ENCODE data around the gene CDH4. TPM values are rescaled to one million over a fixed set of nuclear protein-coding genes. Genes with fewer than 3 reads are reported as not detected.
A peak's percentile ranks its signal among the peaks of the same experiment; 100 is the strongest.

The CDH4 gene
- total and polyA plus RNA-seq, 4 donors: 0.06 to 0.10 TPM; not detected in 2

GRCh38 chr20:61932711-61933480 lies 680.8 kb downstream of the CDH4 start:
- Histone ChIP-seq H3K9me3 (ENCODE audit: control insufficient read depth, low read length) (peaks cover 2% of the 10 kb centered on the region), H3K4me1 (ENCODE audit: control insufficient read depth in 1 of 2, insufficient read depth in 2 of 2, low read length in 2 of 2) (no peaks in the 10 kb centered on the region), H3K27me3 (ENCODE audit: control insufficient read depth in 1 of 2, insufficient read depth in 2 of 2, low read length in 1 of 2) (no peaks in the 10 kb centered on the region), H3K36me3 (ENCODE audit: control insufficient read depth in 1 of 2, insufficient read depth in 2 of 2, low read length in 1 of 2) (no peaks in the 10 kb centered on the region), H3K4me3 (ENCODE audit: low read length in 2 of 2) (no peak overlapping the region), H3K27ac (ENCODE audit: low read depth in 1 of 2, low read length in 2 of 2) (no peak overlapping the region)
- ATAC-seq (ENCODE audit: low FRiP score) (no peak), DNase-seq (peak; percentile 33 to 63)
- intact Hi-C loops (cut with DNase I): no loop called here
- 91% methylated on average over 38 of the region's 38 CpGs for WGBS, 2 donors

GRCh38 chr20:61933481-61933950 lies 681.5 kb downstream of the CDH4 start:
- H3K27ac ChIP-seq (ENCODE audit: low read depth in 1 of 2, low read length in 2 of 2): no peak overlapping the region
- WGBS, 2 donors: 53 to 55% methylated on average over 17 of the region's 17 CpGs
- no peaks in the 10 kb centered on the region for H3K4me1 ChIP-seq (ENCODE audit: control insufficient read depth in 1 of 2, insufficient read depth in 2 of 2, low read length in 2 of 2)
- H3K27me3 ChIP-seq (ENCODE audit: control insufficient read depth in 1 of 2, insufficient read depth in 2 of 2, low read length in 1 of 2): no peaks in the 10 kb centered on the region
- peaks cover 2% of the 10 kb centered on the region for H3K9me3 ChIP-seq (ENCODE audit: control insufficient read depth, low read length)
- no peak overlapping the region for H3K4me3 ChIP-seq (ENCODE audit: low read length in 2 of 2)
- DNase-seq (peak in 1 of 2 donors; percentile 57), ATAC-seq (ENCODE audit: low FRiP score) (no peak)
- H3K36me3 ChIP-seq (ENCODE audit: control insufficient read depth in 1 of 2, insufficient read depth in 2 of 2, low read length in 1 of 2): no peaks in the 10 kb centered on the region
- intact Hi-C loops (cut with DNase I): no loop called here

GRCh38 chr20:61933951-61934715 lies 682.1 kb downstream of the CDH4 start:
- DNase-seq: peak; percentile 34 to 56
- WGBS, 2 donors: 83 to 84% methylated on average over 36 of the region's 36 CpGs

GRCh38 chr20:61934716-61935530 lies 682.9 kb downstream of the CDH4 start:
- DNase-seq (peak; percentile 24 to 58), ATAC-seq (ENCODE audit: low FRiP score) (no peak)
- H3K27ac ChIP-seq (ENCODE audit: low read depth in 1 of 2, low read length in 2 of 2): no peak overlapping the region
- no peaks in the 10 kb centered on the region for H3K9me3 ChIP-seq (ENCODE audit: control insufficient read depth, low read length)
- 70 to 73% methylated on average over 24 of the region's 24 CpGs for WGBS, 2 donors
- H3K36me3 ChIP-seq (ENCODE audit: control insufficient read depth in 1 of 2, insufficient read depth in 2 of 2, low read length in 1 of 2): no peaks in the 10 kb centered on the region
- intact Hi-C loops (cut with DNase I): no loop called here
- no peak overlapping the region for H3K4me3 ChIP-seq (ENCODE audit: low read length in 2 of 2)
- no peaks in the 10 kb centered on the region for H3K27me3 ChIP-seq (ENCODE audit: control insufficient read depth in 1 of 2, insufficient read depth in 2 of 2, low read length in 1 of 2)
- H3K4me1 ChIP-seq (ENCODE audit: control insufficient read depth in 1 of 2, insufficient read depth in 2 of 2, low read length in 2 of 2): no peaks in the 10 kb centered on the region

More at GRCh38 chr20:61933951-61934715, 682.1 kb downstream of the CDH4 start:
- no peaks in the 10 kb centered on the region for H3K4me1 ChIP-seq (ENCODE audit: control insufficient read depth in 1 of 2, insufficient read depth in 2 of 2, low read length in 2 of 2)
- H3K36me3 ChIP-seq (ENCODE audit: control insufficient read depth in 1 of 2, insufficient read depth in 2 of 2, low read length in 1 of 2): no peaks in the 10 kb centered on the region
- intact Hi-C loops (cut with DNase I): no loop called here
- H3K27ac ChIP-seq (ENCODE audit: low read depth in 1 of 2, low read length in 2 of 2): no peak overlapping the region
- ATAC-seq (ENCODE audit: low FRiP score): no peak
- peaks cover 2% of the 10 kb centered on the region for H3K9me3 ChIP-seq (ENCODE audit: control insufficient read depth, low read length)
- no peaks in the 10 kb centered on the region for H3K27me3 ChIP-seq (ENCODE audit: control insufficient read depth in 1 of 2, insufficient read depth in 2 of 2, low read length in 1 of 2)
- no peak overlapping the region for H3K4me3 ChIP-seq (ENCODE audit: low read length in 2 of 2)

- Histone ChIP-seq H3K27ac (ENCODE audit: low read depth in 1 of 2, low read length in 2 of 2) (no peak overlapping the region), H3K36me3 (ENCODE audit: control insufficient read depth in 1 of 2, insufficient read depth in 2 of 2, low read length in 1 of 2) (no peaks in the 10 kb centered on the region), H3K27me3 (ENCODE audit: control insufficient read depth in 1 of 2, insufficient read depth in 2 of 2, low read length in 1 of 2) (no peaks in the 10 kb centered on the region), H3K4me3 (ENCODE audit: low read length in 2 of 2) (no peak overlapping the region), H3K4me1 (ENCODE audit: control insufficient read depth in 1 of 2, insufficient read depth in 2 of 2, low read length in 2 of 2) (no peaks in the 10 kb centered on the region), H3K9me3 (ENCODE audit: control insufficient read depth, low read length) (no peaks in the 10 kb centered on the region)
- 86 to 93% methylated on average over 12 to 14 of the region's 14 CpGs for WGBS, 2 donors
- DNase-seq (peak in 1 of 2 donors; percentile 32), ATAC-seq (ENCODE audit: low FRiP score) (no peak)
- intact Hi-C loops (cut with DNase I): no loop called here
Measured at GRCh38 chr20:61935926-61936700, 684.1 kb downstream of the CDH4 start.

- DNase-seq (peak in 1 of 2 donors; percentile 67), ATAC-seq (ENCODE audit: low FRiP score) (no peak)
- no peaks in the 10 kb centered on the region for H3K9me3 ChIP-seq (ENCODE audit: control insufficient read depth, low read length)
- no peaks in the 10 kb centered on the region for H3K36me3 ChIP-seq (ENCODE audit: control insufficient read depth in 1 of 2, insufficient read depth in 2 of 2, low read length in 1 of 2)
- H3K27ac ChIP-seq (ENCODE audit: low read depth in 1 of 2, low read length in 2 of 2): no peak overlapping the region
- H3K4me3 ChIP-seq (ENCODE audit: low read length in 2 of 2): no peak overlapping the region
- WGBS, 2 donors: 88% methylated on average over 29 of the region's 29 CpGs
- no peaks in the 10 kb centered on the region for H3K27me3 ChIP-seq (ENCODE audit: control insufficient read depth in 1 of 2, insufficient read depth in 2 of 2, low read length in 1 of 2)
- intact Hi-C loops (cut with DNase I): no loop called here
- no peaks in the 10 kb centered on the region for H3K4me1 ChIP-seq (ENCODE audit: control insufficient read depth in 1 of 2, insufficient read depth in 2 of 2, low read length in 2 of 2)
Measured at GRCh38 chr20:61936701-61937131, 684.7 kb downstream of the CDH4 start.

GRCh38 chr20:61937146-61937962 lies 685.3 kb downstream of the CDH4 start:
- intact Hi-C loops (cut with DNase I): no loop called here
- H3K4me3 ChIP-seq (ENCODE audit: low read length in 2 of 2): no peak overlapping the region
- H3K4me1 ChIP-seq (ENCODE audit: control insufficient read depth in 1 of 2, insufficient read depth in 2 of 2, low read length in 2 of 2): no peaks in the 10 kb centered on the region
- ATAC-seq (ENCODE audit: low FRiP score) (no peak), DNase-seq (peak in 1 of 2 donors; percentile 63)
- H3K27ac ChIP-seq (ENCODE audit: low read depth in 1 of 2, low read length in 2 of 2): no peak overlapping the region
- 82 to 86% methylated on average over 10 of the region's 10 CpGs for WGBS, 2 donors
- H3K27me3 ChIP-seq (ENCODE audit: control insufficient read depth in 1 of 2, insufficient read depth in 2 of 2, low read length in 1 of 2): no peaks in the 10 kb centered on the region
- H3K36me3 ChIP-seq (ENCODE audit: control insufficient read depth in 1 of 2, insufficient read depth in 2 of 2, low read length in 1 of 2): no peaks in the 10 kb centered on the region
- H3K9me3 ChIP-seq (ENCODE audit: control insufficient read depth, low read length): no peaks in the 10 kb centered on the region
